ENCODE measurements around the gene PRKAR2B.

PRKAR2B gene

DNA sequence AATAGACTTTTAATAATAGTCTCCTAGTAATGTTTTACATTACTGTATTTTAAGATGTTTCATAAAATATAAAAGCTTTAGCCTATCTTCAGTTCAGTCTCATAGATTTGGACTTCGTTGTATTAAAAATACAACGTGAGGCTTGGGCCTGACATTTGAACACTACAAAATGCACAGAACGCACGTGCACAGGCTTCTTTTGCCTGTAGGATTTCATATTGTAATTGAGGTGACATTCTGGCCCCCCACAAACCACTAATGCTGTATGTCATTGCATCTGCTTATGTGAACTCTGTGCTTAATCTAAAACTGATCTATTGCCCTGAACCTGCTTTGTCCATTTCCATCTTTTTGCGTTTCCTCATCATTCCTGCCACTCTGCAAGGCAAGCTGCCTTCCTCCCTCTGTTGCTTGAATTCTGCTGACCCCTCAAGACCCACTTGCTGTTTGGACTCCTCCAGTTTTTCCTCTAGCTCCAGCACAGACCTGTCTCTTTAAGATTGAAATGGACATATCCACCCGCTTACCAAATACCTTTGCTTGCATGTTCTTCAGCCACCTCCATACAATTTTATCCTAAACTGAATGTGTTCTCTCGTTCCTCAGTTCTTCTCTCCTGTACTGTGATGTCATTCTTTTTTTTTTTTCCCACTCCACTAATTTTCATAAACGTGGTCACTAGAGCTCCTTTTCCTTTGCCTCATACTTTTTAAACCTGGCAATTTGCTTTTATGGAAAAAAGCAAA, 12.4 kb downstream of the PRKAR2B start:
- TF ChIP-seq, protein P1, sequence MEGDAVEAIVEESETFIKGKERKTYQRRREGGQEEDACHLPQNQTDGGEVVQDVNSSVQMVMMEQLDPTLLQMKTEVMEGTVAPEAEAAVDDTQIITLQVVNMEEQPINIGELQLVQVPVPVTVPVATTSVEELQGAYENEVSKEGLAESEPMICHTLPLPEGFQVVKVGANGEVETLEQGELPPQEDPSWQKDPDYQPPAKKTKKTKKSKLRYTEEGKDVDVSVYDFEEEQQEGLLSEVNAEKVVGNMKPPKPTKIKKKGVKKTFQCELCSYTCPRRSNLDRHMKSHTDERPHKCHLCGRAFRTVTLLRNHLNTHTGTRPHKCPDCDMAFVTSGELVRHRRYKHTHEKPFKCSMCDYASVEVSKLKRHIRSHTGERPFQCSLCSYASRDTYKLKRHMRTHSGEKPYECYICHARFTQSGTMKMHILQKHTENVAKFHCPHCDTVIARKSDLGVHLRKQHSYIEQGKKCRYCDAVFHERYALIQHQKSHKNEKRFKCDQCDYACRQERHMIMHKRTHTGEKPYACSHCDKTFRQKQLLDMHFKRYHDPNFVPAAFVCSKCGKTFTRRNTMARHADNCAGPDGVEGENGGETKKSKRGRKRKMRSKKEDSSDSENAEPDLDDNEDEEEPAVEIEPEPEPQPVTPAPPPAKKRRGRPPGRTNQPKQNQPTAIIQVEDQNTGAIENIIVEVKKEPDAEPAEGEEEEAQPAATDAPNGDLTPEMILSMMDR (IDR thresholded peaks at IDR 0.05; ENCODE audit: control insufficient read depth, insufficient read depth, low read depth, low read length, missing control alignments) = no peak
- no peak overlapping the region for H3K4me3 ChIP-seq (ENCODE audit: control insufficient read depth, low read depth, low read length)
- DNase-seq (ENCODE audit: low read depth) = no peak

DNA sequence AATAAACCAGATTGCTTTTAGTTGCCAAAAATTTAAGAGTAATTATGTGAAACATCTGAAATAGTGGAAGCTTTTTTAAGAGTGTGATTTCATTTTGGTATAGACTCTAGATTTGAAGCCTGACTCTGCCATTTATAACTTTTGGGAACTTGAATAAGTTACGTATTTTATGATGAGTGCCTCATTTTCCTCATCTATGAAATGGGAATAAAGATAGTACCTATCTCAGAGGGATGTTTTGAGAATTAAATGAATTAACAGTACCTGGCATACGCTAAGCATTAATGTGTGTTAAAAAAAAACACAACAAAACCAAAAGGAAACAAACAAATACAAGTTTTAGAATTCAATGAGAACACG, 12.9 kb downstream of the PRKAR2B start:
- DNase-seq (ENCODE audit: low read depth) = no peak
- TF ChIP-seq, protein P1 (IDR thresholded peaks at IDR 0.05; ENCODE audit: control insufficient read depth, insufficient read depth, low read depth, low read length, missing control alignments) = no peak
- no peak overlapping the region for H3K4me3 ChIP-seq (ENCODE audit: control insufficient read depth, low read depth, low read length)

GRCh38 chr7:107059468-107059867, 15.0 kb downstream of the PRKAR2B start:
- TF ChIP-seq, protein P1 (IDR thresholded peaks at IDR 0.05; ENCODE audit: control insufficient read depth, insufficient read depth, low read depth, low read length, missing control alignments) = no peak
- H3K4me3 ChIP-seq (ENCODE audit: control insufficient read depth, low read depth, low read length) = no peak overlapping the region
- no peak for DNase-seq (ENCODE audit: low read depth)

GRCh38 chr7:107063245-107064120, 19.0 kb downstream of the PRKAR2B start:
- TF ChIP-seq, protein P1 (IDR thresholded peaks at IDR 0.05; ENCODE audit: control insufficient read depth, insufficient read depth, low read depth, low read length, missing control alignments) = no peak
- no peak for DNase-seq (ENCODE audit: low read depth)
- H3K4me3 ChIP-seq (ENCODE audit: control insufficient read depth, low read depth, low read length) = no peak overlapping the region

DNA sequence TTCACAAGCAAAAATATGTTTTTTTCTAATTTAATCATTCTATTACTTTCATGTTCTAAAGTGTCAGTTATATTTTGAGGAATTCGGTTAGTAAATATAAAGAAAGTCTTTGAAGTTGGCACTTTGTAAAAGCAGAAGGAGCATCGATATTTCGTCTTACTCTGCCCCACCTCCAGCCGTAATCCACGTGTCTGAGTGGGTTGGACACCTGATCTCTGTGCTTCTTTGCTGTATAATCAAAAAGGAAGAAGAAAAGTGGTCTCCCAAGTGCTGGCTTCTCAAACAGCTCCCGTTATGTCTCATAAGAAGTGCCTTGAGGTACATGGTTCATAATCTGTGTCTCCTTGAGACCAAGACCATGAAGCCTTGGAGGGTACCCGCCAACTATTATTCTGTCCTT, 19.8 kb downstream of the PRKAR2B start:
- TF ChIP-seq, protein P1 (IDR thresholded peaks at IDR 0.05; ENCODE audit: control insufficient read depth, insufficient read depth, low read depth, low read length, missing control alignments) = no peak
- H3K4me3 ChIP-seq (ENCODE audit: control insufficient read depth, low read depth, low read length) = no peak overlapping the region
- no peak for DNase-seq (ENCODE audit: low read depth)

GRCh38 chr7:107065929-107066247, 21.4 kb downstream of the PRKAR2B start:
- H3K4me3 ChIP-seq (ENCODE audit: control insufficient read depth, low read depth, low read length) = no peak overlapping the region
- DNase-seq (ENCODE audit: low read depth) = no peak
- TF ChIP-seq, protein P1 (IDR thresholded peaks at IDR 0.05; ENCODE audit: control insufficient read depth, insufficient read depth, low read depth, low read length, missing control alignments) = no peak

Data from AG09309 (cell line).